ENCODE measurements around the gene SDK2.

SDK2 gene

DNA sequence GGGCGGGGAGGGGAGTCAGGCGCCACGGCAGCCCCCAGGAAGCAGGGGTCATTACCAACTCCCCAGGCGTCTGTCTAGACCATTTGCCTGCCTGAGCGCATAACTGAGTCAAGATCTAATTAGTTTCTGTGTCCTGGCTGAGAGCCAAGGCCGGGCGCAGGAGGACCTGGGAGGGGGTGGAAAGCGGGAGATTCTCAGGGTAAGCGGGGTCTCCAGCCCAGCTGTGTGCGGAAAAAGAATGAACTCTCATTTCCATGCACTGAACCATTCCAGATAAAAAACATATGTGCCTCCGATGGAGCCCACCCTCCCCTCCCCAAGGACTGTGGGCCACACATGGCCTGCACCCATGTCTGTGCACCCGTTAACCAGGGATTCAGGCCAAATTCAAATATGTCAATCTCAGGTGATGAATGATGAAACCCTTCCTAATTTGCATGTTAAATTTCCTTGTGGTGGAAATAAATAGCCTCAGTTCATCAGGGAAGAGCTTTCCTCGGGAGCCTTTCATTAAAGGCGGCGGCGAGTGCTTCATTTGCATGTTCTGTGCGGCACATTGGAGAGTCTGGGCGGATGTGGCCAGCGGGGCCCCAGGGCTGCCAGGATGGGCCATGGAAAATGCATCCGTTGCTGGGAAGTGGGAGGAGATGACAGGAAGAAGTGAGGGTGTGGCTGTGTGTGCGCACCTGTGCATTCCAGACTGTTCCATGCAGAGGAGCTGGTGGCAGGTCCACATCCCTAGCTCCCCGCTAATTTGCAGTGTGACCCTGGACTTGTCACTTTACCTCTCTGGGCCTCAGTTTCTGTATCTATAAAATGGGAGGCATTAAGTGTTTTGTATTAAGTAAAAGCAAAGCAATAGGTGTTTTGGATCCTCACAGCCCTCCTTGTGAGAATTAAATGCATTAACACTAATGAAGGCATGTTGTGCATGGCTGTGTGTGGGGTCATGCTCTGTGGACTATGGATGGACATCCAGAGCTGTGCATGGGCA is 151.1 kb downstream of the SDK2 start:
- H3K4me3 ChIP-seq (ENCODE audit: low read length), result no peak overlapping the region
- DNase-seq (ENCODE audit: low read depth), result peak; percentile 36
- TF ChIP-seq, protein P1, sequence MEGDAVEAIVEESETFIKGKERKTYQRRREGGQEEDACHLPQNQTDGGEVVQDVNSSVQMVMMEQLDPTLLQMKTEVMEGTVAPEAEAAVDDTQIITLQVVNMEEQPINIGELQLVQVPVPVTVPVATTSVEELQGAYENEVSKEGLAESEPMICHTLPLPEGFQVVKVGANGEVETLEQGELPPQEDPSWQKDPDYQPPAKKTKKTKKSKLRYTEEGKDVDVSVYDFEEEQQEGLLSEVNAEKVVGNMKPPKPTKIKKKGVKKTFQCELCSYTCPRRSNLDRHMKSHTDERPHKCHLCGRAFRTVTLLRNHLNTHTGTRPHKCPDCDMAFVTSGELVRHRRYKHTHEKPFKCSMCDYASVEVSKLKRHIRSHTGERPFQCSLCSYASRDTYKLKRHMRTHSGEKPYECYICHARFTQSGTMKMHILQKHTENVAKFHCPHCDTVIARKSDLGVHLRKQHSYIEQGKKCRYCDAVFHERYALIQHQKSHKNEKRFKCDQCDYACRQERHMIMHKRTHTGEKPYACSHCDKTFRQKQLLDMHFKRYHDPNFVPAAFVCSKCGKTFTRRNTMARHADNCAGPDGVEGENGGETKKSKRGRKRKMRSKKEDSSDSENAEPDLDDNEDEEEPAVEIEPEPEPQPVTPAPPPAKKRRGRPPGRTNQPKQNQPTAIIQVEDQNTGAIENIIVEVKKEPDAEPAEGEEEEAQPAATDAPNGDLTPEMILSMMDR (IDR thresholded peaks at IDR 0.05; ENCODE audit: insufficient read depth, low read depth, low read length, missing control alignments), result no peak

DNA sequence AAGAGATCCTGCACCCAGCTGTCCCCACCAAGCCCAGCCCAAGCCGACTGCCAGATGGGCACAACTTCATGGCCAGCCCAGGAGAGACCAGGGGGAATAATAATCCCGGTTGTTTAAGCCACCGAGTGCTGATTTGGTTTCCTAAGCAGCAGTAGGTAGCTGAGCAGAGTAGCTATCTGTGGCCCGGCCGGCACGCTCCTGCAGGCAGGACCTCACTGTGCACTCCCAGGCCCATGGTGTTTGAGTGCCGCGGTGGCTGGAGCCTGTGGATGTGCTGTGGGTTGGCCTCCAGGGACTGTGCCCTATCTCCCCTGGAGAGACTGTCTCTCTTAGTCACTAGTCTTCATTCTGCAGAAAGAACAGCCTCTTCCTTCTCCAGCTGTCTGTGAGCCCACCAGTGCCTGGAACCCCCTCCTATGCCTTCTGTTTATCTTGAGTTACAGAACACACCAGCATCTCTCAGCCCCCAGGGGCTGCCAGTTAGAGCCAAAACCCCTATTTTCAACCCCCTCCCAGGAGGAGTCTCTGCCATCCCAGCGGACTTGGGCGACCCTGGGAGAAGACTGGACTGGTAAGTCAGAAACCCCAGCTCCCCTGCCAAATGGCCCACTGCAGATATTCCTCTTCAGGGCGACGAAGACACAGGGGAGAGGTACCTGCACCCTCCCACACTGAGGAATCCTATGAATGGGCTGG is 152.0 kb downstream of the SDK2 start:
- TF ChIP-seq, protein P1 (IDR thresholded peaks at IDR 0.05; ENCODE audit: insufficient read depth, low read depth, low read length, missing control alignments), result no peak
- DNase-seq (ENCODE audit: low read depth), result no peak
- H3K4me3 ChIP-seq (ENCODE audit: low read length), result no peak overlapping the region

DNA sequence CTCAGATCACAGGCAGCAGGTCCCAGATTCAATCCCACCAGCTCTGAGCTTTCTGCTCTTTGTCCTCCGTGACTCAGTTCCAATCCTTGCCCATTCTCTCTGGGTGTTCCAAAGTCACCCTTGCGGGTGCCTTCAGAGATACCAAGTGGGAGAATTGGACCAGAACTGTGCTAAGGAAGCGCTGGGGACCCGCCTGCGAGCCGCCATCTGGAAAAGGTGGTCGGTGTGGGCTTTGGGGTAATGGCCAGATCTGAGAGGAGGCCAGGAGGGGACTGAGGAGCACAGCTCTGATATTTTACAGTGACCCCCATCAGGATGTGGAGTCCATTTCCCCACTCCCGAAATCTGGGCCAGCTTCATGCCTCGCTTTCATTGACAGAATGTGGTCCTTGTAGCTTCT is 152.6 kb downstream of the SDK2 start:
- H3K4me3 ChIP-seq (ENCODE audit: low read length), result no peak overlapping the region
- DNase-seq (ENCODE audit: low read depth), result no peak
- TF ChIP-seq, protein P1 (IDR thresholded peaks at IDR 0.05; ENCODE audit: insufficient read depth, low read depth, low read length, missing control alignments), result no peak

DNA sequence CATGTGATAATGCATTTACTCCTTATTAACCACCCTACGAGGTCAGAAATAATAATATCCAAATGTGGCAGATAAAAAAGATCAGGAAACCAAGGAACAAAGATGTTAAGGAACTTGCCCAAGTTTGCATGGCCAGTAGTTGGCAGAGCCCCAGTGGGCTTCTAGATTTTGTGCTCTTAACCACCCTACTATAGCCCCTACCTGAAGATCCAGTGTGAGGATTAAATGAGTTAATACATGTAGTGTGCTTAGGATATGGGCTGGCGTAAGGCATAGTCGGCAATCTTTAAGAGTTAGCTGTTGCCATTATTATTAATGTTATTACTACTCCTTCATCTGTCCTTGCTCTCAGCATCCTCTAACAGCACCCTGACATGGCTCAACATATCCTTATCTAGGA is 153.4 kb downstream of the SDK2 start:
- TF ChIP-seq, protein P1 (IDR thresholded peaks at IDR 0.05; ENCODE audit: insufficient read depth, low read depth, low read length, missing control alignments), result no peak
- H3K4me3 ChIP-seq (ENCODE audit: low read length), result no peak overlapping the region
- DNase-seq (ENCODE audit: low read depth), result no peak

DNA sequence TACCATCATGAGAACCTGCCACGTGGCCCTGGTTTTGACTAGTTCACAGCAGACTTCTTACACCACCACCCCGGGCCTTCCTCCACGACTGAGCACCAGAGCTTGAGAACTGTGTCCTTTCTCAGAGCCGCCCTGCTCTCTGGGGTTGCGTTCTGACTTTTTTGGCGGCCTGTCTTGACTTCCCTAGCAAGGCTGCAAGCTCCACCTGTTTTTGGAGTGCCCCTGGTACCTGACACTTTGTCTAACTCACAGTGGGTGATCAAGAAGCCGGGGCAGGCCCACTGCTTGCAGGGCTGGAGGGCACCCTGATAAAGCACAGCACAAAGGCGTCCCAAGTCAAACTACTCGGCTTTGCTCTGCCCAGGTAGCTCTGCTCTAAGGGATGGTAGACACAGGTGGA is 154.3 kb downstream of the SDK2 start:
- TF ChIP-seq, protein P1 (IDR thresholded peaks at IDR 0.05; ENCODE audit: insufficient read depth, low read depth, low read length, missing control alignments), result no peak

DNA sequence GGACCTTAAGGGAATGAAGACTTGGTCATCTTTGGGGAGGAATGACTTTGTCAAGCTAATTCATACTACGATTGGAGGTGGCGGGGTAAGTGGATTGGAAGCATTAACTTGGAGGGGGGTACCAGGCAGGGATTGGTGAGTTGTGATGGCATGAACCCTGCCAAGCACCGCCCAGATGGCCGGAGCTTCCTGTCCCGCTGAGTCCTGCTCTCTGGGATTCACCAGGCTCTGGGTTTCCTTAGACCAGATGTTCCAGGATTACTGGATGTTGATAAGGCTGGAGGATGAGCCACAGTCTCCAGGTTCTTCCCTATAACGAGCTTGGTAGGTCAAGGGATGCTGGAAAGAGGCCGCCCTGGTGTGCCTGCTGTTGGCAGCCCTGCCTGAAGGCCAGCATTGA is 154.9 kb downstream of the SDK2 start:
- TF ChIP-seq, protein P1 (IDR thresholded peaks at IDR 0.05; ENCODE audit: insufficient read depth, low read depth, low read length, missing control alignments), result no peak

More for the DNA sequence above, 154.3 kb downstream of the SDK2 start:
- no peak for DNase-seq (ENCODE audit: low read depth)
- no peak overlapping the region for H3K4me3 ChIP-seq (ENCODE audit: low read length)

More for the DNA sequence above, 154.9 kb downstream of the SDK2 start:
- no peak for DNase-seq (ENCODE audit: low read depth)
- no peak overlapping the region for H3K4me3 ChIP-seq (ENCODE audit: low read length)

All from epithelial cell of esophagus (primary cell).